ENCODE results near the gene EGF.

EGF gene

DNA sequence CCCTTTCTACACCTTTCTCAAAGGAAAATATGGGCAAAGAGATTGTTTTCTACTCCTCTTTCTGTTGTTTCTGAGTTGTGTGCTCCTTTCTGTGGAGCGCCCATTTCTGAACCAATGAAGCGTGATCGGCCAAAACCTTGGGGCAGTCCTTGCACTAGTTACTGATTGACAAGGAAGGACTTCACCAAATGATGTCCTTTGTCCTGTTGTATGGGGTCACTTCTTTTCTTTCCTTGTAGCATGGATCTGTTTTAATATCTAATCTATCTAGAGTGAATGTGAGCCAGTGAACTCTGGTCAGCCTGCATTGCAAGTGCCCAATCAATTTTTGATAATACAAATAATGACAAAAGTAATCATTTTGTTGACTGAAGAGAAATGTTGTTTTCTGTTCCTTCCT, 94.5 kb downstream of the EGF start:
- DNase-seq (ENCODE audit: low spot score), result no peak
- TF ChIP-seq, protein P1, sequence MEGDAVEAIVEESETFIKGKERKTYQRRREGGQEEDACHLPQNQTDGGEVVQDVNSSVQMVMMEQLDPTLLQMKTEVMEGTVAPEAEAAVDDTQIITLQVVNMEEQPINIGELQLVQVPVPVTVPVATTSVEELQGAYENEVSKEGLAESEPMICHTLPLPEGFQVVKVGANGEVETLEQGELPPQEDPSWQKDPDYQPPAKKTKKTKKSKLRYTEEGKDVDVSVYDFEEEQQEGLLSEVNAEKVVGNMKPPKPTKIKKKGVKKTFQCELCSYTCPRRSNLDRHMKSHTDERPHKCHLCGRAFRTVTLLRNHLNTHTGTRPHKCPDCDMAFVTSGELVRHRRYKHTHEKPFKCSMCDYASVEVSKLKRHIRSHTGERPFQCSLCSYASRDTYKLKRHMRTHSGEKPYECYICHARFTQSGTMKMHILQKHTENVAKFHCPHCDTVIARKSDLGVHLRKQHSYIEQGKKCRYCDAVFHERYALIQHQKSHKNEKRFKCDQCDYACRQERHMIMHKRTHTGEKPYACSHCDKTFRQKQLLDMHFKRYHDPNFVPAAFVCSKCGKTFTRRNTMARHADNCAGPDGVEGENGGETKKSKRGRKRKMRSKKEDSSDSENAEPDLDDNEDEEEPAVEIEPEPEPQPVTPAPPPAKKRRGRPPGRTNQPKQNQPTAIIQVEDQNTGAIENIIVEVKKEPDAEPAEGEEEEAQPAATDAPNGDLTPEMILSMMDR (IDR thresholded peaks at IDR 0.05; ENCODE audit: extremely low read depth, missing control alignments), result no peak

DNA sequence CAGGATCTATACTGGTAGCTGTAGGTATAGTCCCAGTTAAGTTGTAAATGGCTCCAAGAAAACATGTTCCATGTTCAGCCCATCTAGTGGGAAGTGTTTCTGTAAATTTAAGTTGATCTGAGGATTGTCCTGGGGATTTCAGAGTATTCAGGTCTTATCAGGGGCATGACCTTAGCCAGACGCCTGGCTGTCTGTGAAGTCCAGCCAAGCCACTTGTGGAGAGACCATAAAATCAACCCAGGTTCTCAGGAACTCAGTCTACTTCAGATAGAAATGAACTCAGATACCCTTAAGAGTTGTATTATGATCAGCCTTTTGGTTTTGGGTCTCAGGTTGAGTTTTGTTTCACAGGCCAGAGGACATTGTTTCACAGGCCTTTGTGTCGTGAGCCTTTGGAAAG, 95.9 kb downstream of the EGF start:
- no peak for DNase-seq (ENCODE audit: low spot score)
- TF ChIP-seq, protein P1 (IDR thresholded peaks at IDR 0.05; ENCODE audit: extremely low read depth, missing control alignments), result no peak

DNA sequence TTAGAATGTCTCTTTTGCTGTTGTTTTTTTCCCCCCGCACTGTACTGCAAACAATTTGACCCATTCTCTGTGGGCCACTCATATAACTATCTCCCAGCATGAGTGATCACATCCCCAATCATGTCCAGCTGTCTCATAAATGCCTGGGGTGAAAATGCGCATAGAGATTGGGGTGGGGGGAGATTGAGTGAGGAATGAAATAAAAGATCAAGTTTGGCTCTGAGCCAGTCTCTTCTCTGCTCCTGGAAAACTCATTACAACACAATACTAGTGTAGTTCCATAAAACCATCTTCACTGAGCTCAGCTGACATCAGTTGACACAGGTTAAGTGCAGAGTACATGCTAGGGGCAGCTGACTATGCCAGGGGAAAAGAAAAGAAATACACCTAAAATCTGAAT, 96.9 kb downstream of the EGF start:
- TF ChIP-seq, protein P1 (IDR thresholded peaks at IDR 0.05; ENCODE audit: extremely low read depth, missing control alignments), result no peak
- DNase-seq (ENCODE audit: low spot score), result no peak

DNA sequence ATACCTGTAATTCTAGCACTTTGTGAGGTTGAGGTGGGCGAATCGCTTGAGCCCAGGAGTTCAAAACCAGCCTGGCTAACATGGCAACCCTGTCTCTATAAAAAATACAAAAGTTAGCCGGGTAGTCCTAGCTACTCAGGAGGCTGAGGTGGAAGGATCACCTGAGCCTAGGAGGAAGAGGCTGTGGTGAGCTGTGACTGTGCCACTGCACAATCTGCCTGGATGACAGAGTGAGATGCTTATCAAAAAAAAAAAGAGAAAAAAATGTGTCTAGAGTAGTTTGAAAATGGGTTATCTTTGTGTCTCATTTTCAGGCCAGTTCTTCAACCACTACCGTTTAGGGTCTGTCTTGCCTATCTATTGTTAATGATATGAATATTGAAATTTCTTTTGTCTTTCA, 98.1 kb downstream of the EGF start:
- DNase-seq (ENCODE audit: low spot score), result no peak
- TF ChIP-seq, protein P1 (IDR thresholded peaks at IDR 0.05; ENCODE audit: extremely low read depth, missing control alignments), result no peak

DNA sequence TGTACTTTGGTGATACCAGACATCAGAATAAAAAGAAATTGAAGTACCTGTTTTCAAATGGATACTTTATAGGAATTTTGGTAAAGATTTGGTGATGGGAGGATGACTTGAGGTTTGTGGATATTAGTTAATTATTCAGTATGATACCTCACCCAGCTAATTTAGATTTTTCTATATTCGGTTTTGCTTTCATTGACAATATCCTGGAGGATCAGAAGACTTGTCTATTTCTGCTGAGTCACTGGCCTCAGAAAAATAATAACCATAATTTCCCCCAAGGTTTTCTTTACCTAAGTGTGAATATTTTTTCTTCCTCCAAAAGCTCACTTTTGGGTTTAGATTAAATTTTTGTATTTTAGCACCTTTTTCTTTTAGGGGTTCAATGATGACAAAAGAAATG, 100.2 kb downstream of the EGF start:
- DNase-seq (ENCODE audit: low spot score), result no peak
- TF ChIP-seq, protein P1 (IDR thresholded peaks at IDR 0.05; ENCODE audit: extremely low read depth, missing control alignments), result no peak

DNA sequence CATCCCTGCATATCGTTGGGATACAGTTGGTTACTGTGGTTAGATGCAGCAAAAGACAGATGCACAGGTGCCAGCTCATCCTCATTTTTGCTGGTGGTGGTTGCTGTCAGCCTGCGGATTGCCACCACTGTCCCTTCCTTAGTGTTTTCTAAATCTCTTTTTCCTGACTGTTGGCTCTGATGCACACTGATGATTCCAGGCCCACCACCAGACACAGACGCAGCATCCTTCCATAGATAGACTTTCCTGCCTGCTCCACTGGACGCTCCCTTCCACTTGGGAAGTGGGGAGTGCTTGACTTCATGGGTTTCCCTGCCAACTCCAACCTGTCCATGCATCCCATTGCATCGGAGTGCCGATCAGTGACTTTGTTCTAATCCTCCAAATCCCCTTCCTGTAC, 101.5 kb downstream of the EGF start:
- TF ChIP-seq, protein P1 (IDR thresholded peaks at IDR 0.05; ENCODE audit: extremely low read depth, missing control alignments), result no peak
- no peak for DNase-seq (ENCODE audit: low spot score)

DNA sequence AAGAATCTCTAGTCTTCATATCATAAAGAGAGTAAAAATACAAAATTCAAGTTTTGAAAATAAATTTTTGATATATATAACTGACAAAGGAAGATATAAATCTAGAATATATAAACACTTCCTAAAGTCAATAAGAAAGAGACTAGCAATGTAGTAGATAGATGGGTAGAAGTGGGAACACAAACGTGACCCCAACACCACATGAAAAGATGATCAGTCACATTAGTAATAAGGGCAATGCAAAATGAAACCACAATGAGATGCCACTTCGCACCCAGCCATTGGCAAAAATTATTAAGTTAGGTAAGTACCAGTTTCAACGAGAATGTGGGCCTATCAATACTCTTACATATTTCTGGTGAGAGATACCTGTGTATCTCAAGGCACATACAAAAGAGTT, 106.5 kb downstream of the EGF start:
- no peak for DNase-seq (ENCODE audit: low spot score)
- TF ChIP-seq, protein P1 (IDR thresholded peaks at IDR 0.05; ENCODE audit: extremely low read depth, missing control alignments), result no peak

Measured in GM20000 (cell line).